ENCODE measurements around the gene INTS4.
"Not testable (repeated sequence)": the region's sequence is repeated elsewhere in the genome, so short reads cannot be mapped to it uniquely, and the experiment has no call there.

The INTS4 gene

GRCh38 chr11:78032090-78032489 is 37.6 kb upstream of the INTS4 start:
- H3K4me3 ChIP-seq (replicated peaks; ENCODE audit: low read depth, low read length): no peak overlapping the region
- DNase-seq (ENCODE audit: extremely low read depth, low read depth): no peak
- TF ChIP-seq CTCF (IDR thresholded peaks at IDR 0.05; ENCODE audit: low read depth, low read length, missing control alignments): no peak

GRCh38 chr11:78031629-78032028 is 37.2 kb upstream of the INTS4 start:
- DNase-seq (ENCODE audit: extremely low read depth, low read depth): no peak
- H3K4me3 ChIP-seq (replicated peaks; ENCODE audit: low read depth, low read length): no peak overlapping the region
- TF ChIP-seq CTCF (IDR thresholded peaks at IDR 0.05; ENCODE audit: low read depth, low read length, missing control alignments): no peak

GRCh38 chr11:78030429-78031325 is 36.2 kb upstream of the INTS4 start:
- DNase-seq (ENCODE audit: extremely low read depth, low read depth): peak; percentile 53
- no peak overlapping the region for H3K4me3 ChIP-seq (replicated peaks; ENCODE audit: low read depth, low read length)
- TF ChIP-seq CTCF (IDR thresholded peaks at IDR 0.05; ENCODE audit: low read depth, low read length, missing control alignments): no peak

GRCh38 chr11:78028423-78028822 is 34.0 kb upstream of the INTS4 start:
- DNase-seq (ENCODE audit: extremely low read depth, low read depth); H3K4me3 ChIP-seq (replicated peaks; ENCODE audit: low read depth, low read length): not testable (repeated sequence)

GRCh38 chr11:78027759-78028158 is 33.3 kb upstream of the INTS4 start:
- no peak overlapping the region for H3K4me3 ChIP-seq (replicated peaks; ENCODE audit: low read depth, low read length)
- no peak for DNase-seq (ENCODE audit: extremely low read depth, low read depth)
- no peak for TF ChIP-seq CTCF (IDR thresholded peaks at IDR 0.05; ENCODE audit: low read depth, low read length, missing control alignments)

- DNase-seq (ENCODE audit: extremely low read depth, low read depth): no peak
- no peak overlapping the region for H3K4me3 ChIP-seq (replicated peaks; ENCODE audit: low read depth, low read length)
- TF ChIP-seq CTCF (IDR thresholded peaks at IDR 0.05; ENCODE audit: low read depth, low read length, missing control alignments): no peak
Measured at GRCh38 chr11:78025378-78025777, 30.9 kb upstream of the INTS4 start.

GRCh38 chr11:78023426-78023825 is 29.0 kb upstream of the INTS4 start:
- H3K4me3 ChIP-seq (replicated peaks; ENCODE audit: low read depth, low read length): peak overlapping the region; percentile 43
- TF ChIP-seq CTCF (IDR thresholded peaks at IDR 0.05; ENCODE audit: low read depth, low read length, missing control alignments): no peak
- no peak for DNase-seq (ENCODE audit: extremely low read depth, low read depth)
